ENCODE measurements around the gene FUCA2.

The FUCA2 gene, protein sequence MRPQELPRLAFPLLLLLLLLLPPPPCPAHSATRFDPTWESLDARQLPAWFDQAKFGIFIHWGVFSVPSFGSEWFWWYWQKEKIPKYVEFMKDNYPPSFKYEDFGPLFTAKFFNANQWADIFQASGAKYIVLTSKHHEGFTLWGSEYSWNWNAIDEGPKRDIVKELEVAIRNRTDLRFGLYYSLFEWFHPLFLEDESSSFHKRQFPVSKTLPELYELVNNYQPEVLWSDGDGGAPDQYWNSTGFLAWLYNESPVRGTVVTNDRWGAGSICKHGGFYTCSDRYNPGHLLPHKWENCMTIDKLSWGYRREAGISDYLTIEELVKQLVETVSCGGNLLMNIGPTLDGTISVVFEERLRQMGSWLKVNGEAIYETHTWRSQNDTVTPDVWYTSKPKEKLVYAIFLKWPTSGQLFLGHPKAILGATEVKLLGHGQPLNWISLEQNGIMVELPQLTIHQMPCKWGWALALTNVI

DNA sequence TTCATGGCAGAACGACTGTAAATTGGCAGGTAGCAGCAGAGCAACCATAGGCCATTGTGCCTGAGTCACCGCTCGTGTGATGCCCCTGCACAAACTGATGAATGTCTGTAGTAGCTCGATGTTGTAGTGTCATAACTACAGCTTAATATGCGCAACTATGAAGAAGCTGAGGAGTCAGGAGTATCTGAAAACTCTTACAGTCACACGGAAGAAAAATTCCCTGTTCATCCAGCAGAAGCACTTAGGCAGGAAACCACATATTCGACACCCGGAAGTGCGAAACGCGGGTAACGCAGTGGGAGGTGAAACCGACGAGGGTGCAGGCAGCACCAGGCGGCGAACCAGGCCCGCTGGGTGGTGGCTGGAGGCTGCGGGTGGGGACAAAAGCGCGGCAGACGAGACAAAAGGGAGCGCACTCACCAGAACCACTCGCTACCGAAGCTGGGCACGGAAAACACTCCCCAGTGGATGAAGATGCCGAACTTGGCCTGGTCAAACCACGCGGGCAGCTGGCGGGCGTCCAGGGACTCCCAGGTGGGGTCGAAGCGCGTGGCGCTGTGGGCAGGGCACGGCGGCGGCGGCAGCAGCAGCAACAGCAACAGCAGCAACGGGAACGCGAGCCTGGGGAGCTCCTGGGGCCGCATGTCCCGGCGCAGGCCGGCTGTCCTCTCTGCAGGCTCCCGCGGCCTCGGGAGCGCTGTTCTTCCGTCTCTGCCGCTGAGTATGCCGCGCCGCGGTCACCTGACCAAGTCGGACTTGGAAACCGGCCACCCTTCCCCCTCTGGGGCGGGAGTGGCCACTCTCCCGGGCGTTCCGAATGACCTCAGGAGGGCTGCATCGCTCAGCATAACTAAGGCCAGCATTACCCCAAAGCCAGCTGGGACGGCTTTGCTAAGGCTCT is at the start of gene FUCA2:
FUCA2 (minus strand) TSS at position 730 of the 901 bp plus-strand sequence; CDS start at position 644, 86 bp downstream.
- in situ Hi-C loops (cut with MboI; ENCODE audit: low sequenced_read_pairs) = no loop called here

DNA sequence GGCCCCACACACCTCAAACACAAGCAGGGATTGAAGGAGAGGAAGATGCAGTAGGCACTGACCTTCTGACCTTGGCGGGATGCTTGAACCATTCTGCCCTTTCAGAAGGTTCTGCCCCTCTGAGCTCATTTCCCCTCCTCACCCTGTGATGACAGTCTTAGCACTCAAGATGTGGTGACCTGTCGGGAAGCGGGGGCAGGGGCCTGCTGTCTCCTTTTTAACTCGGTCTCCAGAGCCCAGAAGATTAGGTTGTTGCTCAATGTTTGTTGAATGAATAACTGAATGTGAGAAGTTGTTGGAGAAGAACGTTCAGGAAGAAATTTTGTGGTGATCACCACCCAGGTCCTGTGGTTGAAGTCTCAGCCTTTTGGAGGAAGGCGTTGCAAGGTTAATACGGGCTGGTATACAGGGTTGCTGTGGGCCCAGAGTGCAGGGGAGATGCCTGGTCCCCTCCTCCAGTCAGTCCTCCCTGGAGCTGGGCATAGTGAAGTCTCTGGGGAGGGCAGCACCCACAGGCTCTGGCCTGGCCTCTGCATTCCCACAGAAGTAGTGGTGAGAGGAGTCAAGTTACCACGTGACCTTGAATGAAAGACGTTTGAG is 49.7 kb upstream of the FUCA2 start:
- in situ Hi-C loops (cut with MboI; ENCODE audit: low sequenced_read_pairs) = no loop called here

DNA sequence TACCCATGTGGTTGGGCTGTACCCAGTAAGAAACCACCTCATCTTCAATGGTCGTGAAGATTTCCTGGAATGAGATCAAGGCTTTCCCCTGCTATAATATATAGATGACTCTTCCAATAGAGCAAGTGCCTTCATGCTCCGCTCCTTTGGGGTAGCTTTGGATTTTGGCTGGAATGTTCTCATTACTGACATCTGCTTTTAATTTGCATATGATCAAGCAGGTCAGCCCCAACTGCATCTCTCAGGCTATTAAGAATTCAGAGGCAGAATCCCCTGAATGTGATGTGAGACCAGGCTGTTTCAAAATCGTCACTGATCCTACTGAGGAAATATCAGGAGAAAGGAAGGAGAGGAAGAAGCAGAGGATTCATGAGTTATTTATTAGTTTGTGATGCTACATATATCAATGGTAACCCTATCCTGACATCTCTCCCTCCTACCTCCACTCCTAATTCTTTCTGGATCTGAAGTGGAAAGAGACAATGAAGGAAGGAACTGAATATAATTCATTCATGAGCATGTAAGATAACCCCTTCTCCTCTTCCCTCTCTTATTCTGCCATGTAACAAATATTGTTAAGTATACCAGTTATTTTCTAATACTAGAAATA is 47.6 kb upstream of the FUCA2 start:
- in situ Hi-C loops (cut with MboI; ENCODE audit: low sequenced_read_pairs) = no loop called here

DNA sequence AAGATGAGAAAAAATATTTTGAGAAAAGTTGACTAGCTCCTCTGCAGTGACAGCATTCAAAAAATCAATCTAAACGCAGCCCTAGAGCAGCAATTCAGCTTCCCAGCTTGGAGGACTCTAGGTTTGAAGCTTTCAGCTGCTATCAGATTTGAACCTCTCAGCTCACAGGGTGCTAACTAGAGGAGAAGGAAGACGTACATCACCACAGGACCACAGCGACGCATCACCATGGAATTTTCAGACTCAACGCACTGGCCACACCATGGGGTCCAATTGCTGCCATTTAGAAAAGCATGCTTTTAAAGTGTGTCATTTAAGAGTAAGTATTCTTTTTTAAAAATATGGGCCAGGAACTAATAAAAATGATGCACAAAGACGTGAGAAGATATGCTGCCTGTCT is 45.0 kb upstream of the FUCA2 start:
- in situ Hi-C loops (cut with MboI; ENCODE audit: low sequenced_read_pairs) = no loop called here

DNA sequence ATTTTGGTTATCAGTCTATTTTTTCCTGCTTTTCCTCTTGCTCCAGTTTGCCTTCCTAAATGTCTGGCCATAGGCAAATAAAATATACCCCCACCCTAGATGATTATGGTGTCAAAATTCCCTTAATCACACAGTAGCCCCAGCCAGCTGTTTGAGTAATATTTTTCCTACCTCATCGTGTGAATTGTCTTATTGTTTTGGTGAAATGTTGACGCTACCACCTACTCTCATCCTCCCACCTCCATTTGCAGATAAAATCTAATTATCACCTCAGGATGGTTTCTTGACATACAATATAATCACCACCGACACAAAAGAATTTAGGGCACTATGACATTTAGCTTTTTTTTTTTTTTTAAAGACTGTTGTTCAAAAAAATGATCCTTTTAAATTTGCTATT is 44.1 kb upstream of the FUCA2 start:
- in situ Hi-C loops (cut with MboI; ENCODE audit: low sequenced_read_pairs) = no loop called here

DNA sequence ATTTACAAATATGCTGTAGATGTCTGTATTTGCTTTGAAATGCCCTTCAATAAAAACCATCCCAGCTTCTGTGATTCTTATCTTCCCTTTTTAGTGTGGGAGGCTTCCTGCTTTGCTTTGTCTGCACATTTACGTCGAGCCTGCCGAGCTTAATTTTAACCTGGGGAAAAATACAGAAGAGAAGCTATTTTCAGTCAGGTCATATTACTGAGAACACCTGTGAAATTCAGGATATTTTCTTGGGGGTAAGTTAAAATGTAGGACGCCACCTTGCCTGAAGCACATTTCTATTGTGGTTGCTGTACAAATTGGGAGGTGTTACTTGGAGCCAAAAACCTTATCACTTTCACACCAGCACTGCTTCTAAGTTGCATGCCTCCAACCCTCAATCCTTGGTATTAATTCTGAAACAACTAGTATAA is 43.6 kb upstream of the FUCA2 start:
- in situ Hi-C loops (cut with MboI; ENCODE audit: low sequenced_read_pairs) = no loop called here

DNA sequence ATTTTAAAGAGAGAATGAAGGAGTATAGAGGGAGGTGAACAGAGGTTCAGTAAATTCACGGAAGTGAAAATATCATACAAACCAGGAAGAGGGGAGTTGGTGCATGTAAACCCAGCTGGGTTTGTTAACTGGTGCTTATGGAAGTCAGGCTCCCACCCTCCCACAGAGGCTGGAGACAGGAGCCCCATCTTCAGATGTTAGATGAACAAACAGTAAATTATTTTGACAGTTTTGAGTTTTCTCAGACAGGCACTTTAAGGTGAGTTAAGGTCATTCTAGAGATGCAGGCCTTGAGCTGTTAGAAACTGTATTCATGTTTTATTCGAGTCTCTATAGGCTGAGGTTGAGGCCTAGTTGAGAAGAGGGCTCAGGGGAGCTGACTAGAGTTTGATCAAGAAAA is 41.8 kb upstream of the FUCA2 start:
- in situ Hi-C loops (cut with MboI; ENCODE audit: low sequenced_read_pairs) = no loop called here

DNA sequence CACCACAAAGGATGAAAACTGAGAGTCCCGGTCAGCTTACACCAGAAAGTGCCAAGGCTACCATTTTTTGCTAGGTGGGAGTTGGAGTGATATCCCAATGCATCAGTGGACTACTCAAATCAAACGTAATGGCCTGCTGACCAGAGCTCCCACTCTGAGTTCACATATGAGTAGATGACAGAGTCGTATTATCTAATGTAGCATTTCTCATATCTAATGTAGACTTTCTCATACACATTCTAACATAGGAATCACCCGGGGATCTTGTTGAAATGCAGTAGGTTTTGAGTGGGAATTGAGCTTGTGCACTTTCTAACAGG is 38.4 kb upstream of the FUCA2 start:
- in situ Hi-C loops (cut with MboI; ENCODE audit: low sequenced_read_pairs) = no loop called here

DNA sequence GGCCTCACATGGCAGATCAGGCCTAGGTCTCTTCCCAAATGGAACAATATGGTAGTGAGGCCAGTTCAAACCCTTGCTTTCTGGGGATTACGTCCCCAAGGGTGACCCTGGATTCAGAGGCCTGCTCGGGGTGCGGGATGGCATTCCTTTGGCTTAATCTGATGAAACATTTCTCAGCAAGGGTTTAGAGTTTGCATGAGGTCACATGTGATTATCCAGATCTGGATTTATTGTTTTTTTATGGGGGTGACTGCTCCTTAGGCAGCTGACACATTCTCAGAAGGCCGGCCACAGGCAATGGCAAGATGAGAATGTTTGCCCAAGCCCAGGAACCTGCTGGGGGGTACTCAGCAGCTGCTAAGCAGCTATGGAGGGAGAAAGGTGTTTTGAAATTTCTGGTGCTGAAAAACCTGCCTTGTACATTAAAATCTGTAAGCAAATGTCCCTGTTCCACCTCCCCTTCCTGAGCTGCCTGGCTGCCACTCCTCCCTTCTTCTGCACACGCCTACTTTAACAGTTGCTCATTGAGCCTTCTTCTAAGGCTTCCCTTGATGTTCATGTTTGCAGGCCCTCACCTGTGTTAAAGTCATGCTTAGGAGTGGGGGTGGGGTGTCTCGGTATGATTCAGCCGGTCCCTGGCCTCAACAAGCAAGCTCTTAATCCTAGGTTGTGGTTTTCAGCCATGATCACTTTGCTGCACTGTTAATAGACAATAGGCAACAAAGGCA is 37.9 kb upstream of the FUCA2 start:
- in situ Hi-C loops (cut with MboI; ENCODE audit: low sequenced_read_pairs) = no loop called here

DNA sequence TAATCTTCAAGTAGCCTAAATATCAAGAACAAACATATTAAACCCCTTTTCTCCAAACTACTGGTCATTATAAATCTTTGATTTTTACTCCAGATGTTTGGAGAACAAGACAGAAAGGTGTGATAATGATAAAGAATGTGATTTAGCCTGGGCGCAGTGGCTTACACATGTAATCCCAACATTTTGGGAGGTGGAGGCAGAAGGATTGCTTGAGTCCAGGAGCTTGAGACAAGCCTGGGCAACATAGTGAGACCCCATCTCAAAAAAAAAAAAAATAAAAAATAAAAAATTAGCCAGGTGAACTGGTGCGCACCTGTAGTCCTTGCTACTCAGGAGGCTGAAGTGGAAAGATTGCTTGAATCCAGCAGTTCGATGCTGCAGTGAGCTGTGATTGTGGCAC is 35.1 kb upstream of the FUCA2 start:
- in situ Hi-C loops (cut with MboI; ENCODE audit: low sequenced_read_pairs) = no loop called here

DNA sequence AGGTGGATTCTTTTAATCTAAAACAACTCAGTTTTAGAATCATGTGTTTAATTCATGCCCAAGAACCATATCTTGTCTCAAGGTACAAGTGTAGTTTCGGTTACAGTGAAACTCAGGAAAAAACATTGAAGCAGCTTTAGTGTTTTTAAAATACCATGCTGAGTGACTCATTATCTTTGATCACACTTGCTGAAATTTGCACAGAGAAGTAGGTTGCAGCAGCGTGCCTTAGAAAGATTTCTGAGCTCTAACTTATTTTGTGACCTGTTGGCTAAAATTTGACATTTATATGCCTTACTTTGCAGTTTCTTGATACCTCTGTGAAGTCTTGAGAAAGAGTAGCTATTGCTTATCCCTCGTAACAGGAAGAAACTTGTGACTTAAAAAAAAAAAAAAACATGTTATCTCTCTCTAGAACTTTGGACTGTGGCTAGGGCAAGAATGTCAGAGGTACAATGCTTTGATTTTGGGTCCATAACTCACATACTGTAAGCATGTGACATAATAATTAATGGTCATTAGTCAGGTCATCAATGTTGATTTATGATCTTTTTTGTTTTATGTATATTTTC is 34.5 kb upstream of the FUCA2 start:
- in situ Hi-C loops (cut with MboI; ENCODE audit: low sequenced_read_pairs) = no loop called here

DNA sequence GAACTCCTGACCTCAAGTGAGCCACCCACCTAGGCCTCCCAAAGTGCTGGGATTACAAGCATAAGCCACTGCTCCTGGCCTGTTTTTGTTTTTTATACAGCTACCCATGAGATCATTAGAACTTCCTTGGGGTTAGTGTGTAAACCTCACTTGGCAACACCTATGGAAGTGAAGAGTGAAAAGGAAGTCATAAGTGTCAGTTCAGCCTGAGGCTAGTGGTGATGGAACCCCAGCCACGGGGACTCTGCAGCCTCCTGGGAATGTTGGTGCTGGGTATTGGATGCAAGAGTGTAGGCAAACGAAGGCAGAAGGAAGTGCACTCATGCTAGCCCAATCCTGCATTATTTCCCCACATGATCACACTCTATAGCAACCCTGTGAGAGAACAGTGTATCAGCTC is 33.6 kb upstream of the FUCA2 start:
- in situ Hi-C loops (cut with MboI; ENCODE audit: low sequenced_read_pairs) = no loop called here

DNA sequence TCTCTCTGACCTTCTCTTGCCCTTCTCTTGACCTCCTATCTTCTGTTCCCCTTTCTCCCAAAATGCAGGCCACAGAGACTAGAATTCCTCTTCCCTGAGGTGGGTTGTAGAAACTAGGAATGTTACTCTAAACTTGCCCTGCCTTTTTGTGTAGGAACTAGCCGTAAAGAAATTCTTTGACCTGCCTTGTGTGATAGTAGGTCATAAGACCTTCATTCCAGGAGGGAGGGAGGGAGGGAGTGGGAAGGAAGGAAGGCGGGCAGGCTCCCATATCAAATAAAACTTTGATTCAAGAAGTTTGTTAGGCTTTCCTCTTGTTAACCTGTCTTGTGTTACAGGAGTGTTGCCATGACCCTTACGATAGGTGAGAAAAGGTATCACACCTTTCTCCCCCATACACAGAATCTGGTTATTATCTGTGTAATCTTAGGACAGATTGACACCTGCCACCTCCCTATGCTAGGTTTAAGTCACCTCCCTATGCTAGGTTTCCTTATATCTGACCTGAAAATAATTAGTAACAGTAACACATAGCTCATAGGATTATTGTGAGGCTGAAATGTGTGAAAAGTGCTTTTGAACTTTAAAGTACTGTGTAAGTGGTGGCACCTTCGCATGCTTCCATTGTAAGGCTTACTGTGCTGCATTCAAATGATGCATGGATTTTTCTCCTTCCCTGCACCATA is 32.6 kb upstream of the FUCA2 start:
- in situ Hi-C loops (cut with MboI; ENCODE audit: low sequenced_read_pairs) = no loop called here

DNA sequence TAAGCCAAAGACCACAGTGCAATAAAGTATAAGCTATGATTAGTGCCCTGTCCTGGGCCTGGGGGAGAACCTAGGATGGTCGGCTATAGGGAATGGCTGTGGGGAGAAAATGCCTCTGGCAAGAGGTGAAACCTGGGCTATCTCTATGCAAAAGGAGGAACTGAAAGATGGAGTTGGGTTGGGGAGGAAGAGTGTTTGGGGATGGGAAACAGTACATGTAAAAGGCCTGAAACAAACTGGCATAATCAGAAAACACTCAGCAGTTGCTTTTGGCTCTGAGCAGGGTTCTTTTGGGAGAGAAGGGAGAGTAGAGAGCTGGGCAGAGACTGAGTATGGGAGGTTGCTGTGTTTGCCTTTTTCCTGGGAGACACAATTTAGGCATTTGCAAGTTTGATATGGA is 31.9 kb upstream of the FUCA2 start:
- in situ Hi-C loops (cut with MboI; ENCODE audit: low sequenced_read_pairs) = no loop called here

DNA sequence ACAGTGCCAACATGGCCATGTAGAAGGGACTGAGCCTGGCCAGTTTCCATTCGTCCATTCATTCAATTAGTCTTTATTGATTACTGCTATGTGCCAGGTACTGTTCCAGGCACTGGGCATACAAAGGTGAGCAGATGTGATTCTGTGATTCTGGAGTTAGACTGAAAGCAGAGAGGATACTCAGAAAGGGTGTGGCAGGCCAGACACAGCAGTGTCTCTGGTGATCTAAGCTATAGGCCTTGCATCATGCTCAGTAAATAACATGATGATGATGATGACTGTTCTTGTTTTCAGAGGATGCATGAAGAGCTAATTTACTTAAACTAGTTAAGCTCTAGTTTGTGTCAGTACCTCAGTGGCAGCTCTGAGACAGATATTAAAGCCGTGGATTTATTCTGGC is 31.4 kb upstream of the FUCA2 start:
- in situ Hi-C loops (cut with MboI; ENCODE audit: low sequenced_read_pairs) = no loop called here

DNA sequence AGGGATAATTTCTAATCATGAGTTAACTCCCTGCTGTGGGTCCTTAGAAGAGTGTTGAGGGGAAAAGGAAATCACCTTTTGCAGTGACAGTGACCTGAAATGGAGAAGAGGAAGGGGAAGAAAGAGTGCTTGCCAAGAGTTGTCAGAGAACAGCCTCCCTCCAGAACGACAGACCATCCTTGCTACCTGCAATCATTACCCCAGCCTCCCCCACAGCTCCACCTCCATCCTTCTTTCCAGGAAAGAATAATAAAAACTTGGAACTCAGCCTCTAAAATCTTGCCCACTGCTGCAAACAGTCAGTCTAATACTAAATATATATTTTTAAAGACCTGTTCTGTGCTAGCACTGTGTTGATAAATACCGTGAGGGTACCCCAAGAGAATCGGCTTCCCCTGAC is 28.7 kb upstream of the FUCA2 start:
- in situ Hi-C loops (cut with MboI; ENCODE audit: low sequenced_read_pairs) = no loop called here

DNA sequence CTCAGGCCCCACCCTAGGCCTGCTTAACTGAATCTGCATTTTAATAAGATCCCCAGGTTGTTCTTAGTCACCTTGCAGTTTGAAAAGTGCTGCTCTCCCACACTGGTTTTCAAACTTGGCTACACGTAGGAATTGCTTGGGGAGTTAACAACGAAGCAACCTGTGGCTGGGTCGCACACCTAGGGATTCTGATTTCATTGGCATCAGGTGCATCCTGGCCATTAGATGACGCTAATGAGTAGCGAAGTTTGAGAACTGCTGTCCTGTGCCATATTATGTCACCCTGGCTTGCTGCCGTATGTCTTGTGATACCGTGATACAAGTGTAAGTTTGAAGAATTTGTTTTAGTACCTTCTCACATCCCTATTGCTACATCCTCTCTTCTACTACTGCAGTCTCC is 28.2 kb upstream of the FUCA2 start:
- in situ Hi-C loops (cut with MboI; ENCODE audit: low sequenced_read_pairs) = no loop called here

DNA sequence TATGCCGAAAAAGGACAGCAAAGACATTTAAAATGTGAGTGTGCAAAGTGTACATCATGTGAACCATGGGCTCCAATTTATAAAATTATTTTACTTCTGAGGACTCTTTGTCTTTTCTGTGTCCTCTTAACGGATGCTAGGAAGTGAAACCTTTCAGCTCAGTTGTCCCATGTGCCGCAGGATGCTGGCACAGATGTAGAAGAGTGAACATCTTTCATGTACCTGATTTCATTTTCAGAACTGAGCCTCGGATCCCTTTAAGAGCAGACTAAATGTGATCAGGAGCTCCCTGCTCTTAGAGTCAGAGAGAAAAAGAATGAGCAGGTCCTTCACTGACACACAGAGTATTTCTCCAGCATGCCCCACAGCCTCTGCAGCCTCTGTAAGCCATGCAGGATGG is 27.6 kb upstream of the FUCA2 start:
- in situ Hi-C loops (cut with MboI; ENCODE audit: low sequenced_read_pairs) = no loop called here

DNA sequence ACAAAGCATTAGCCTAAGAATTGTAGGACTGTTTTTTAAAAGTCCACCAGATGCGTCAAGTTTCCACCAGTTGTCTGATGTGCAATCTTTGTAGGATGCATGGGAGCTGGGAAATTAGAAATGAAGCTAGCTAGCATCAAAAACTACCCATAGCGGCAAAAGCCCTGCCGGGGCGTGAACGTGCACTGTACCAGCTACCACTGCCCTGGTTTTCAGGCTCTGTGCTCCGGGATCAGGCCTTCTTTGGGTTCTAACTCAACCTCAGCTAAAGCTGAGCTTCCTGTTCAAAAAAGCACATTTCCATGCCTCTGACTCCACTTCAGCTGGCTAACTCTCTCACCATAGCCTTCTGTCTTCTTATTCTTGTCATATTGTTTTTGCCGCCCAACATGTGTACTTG is 26.9 kb upstream of the FUCA2 start:
- in situ Hi-C loops (cut with MboI; ENCODE audit: low sequenced_read_pairs) = no loop called here
